ENCODE measurements around the gene SENP2.

SENP2 gene

DNA sequence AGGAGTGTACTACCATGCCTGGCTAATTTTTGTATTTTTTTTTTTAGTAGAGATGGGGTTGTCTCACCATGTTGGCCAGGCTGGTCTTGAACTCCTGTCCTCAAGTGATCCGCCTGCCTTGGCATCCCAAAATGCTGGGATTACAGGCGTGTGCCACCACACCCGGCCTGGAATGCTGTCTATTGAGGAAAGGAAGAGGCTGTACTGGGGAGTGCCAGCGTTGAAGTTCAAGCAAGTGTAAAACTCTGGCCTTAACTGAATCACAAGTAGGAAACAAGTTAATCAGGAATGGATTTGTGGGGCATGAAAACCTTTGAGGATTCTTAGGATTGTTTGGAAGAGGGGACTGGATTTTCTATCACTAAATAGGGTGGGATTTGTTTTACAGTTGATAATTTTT is 1.4 kb upstream of the SENP2 start:
- Histone ChIP-seq H3K36me3 (replicated peaks; ENCODE audit: low read depth, low read length) (no peaks in the 10 kb centered on the region), H3K27ac (ENCODE audit: low read length) (no peak overlapping the region), H3K4me2 (ENCODE audit: low read length) (no peak overlapping the region), H4K20me1 (ENCODE audit: insufficient read depth, low read length) (no peaks in the 10 kb centered on the region), H3K4me1 (ENCODE audit: low read length) (peaks cover 12% of the 10 kb centered on the region; the same call in 1 of the 2 replicates), H3K9ac (ENCODE audit: low read length) (no peak overlapping the region), H3K79me2 (ENCODE audit: low read length) (peaks cover 30% of the 10 kb centered on the region), H2AFZ (ENCODE audit: low read depth, low read length) (no peak overlapping the region), H3K9me3 (ENCODE audit: insufficient read depth, low read length) (no peaks in the 10 kb centered on the region), H3K27me3 (ENCODE audit: low read depth, low read length) (no peaks in the 10 kb centered on the region), H3K4me3 (ENCODE audit: low read length) (no peak overlapping the region)
- TF ChIP-seq EZH2phosphoT487 (IDR thresholded peaks at IDR 0.05; ENCODE audit: low read depth): no peak
- TF ChIP-seq, protein P1, sequence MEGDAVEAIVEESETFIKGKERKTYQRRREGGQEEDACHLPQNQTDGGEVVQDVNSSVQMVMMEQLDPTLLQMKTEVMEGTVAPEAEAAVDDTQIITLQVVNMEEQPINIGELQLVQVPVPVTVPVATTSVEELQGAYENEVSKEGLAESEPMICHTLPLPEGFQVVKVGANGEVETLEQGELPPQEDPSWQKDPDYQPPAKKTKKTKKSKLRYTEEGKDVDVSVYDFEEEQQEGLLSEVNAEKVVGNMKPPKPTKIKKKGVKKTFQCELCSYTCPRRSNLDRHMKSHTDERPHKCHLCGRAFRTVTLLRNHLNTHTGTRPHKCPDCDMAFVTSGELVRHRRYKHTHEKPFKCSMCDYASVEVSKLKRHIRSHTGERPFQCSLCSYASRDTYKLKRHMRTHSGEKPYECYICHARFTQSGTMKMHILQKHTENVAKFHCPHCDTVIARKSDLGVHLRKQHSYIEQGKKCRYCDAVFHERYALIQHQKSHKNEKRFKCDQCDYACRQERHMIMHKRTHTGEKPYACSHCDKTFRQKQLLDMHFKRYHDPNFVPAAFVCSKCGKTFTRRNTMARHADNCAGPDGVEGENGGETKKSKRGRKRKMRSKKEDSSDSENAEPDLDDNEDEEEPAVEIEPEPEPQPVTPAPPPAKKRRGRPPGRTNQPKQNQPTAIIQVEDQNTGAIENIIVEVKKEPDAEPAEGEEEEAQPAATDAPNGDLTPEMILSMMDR (IDR thresholded peaks at IDR 0.05; ENCODE audit: low read depth, low read length): no peak

DNA sequence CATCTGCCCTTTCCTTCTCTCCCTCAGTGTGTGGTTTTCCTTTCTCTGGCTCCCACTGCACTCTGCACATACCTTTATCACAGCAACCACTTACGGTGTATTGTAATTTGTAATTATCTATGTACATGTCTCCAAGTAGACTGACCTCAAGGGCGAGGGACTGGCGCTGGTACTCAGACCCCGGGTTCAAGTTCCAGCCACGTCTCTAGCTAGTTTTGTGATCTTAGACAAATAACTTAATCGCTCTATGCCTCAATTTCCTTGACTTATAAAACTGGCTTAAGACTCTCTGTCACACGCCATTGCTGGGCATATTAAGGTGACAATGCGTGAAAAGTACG is 607 bp upstream of the SENP2 start:
- Histone ChIP-seq H3K27ac (ENCODE audit: low read length) (peak overlapping the region; percentile 10; the same call in 1 of the 2 replicates), H3K9me3 (ENCODE audit: insufficient read depth, low read length) (no peaks in the 10 kb centered on the region), H3K4me1 (ENCODE audit: low read length) (peaks cover 12% of the 10 kb centered on the region; the same call in 1 of the 2 replicates), H3K4me3 (ENCODE audit: low read length) (peak overlapping the region; percentile 90), H3K4me2 (ENCODE audit: low read length) (peak overlapping the region; percentile 92), H2AFZ (ENCODE audit: low read depth, low read length) (peak overlapping the region; percentile 96), H3K9ac (ENCODE audit: low read length) (peak overlapping the region; percentile 52), H3K36me3 (replicated peaks; ENCODE audit: low read depth, low read length) (no peaks in the 10 kb centered on the region), H4K20me1 (ENCODE audit: insufficient read depth, low read length) (no peaks in the 10 kb centered on the region), H3K79me2 (ENCODE audit: low read length) (peaks cover 30% of the 10 kb centered on the region), H3K27me3 (ENCODE audit: low read depth, low read length) (no peaks in the 10 kb centered on the region)
- TF ChIP-seq, protein P1 (IDR thresholded peaks at IDR 0.05; ENCODE audit: low read depth, low read length): no peak
- no peak for TF ChIP-seq EZH2phosphoT487 (IDR thresholded peaks at IDR 0.05; ENCODE audit: low read depth)

DNA sequence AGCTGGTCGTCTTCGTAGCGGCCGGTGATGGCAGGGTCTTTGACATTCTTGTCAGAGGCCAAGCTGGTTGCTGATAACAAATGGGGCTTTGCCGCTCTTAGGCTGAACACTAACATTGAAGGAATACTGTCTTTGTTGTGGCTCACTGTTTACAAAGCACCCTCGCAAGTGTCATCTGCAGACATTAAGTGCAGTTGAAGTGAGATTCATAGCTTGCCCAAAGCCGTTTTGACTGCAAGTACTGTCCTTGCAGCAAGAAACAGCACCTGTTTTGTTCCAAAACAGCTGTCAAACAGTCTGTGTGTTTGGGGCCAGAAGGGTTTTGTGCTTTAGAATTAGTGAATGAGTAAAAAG is 568 bp downstream of the SENP2 start:
- H3K9me3 ChIP-seq (ENCODE audit: insufficient read depth, low read length): no peaks in the 10 kb centered on the region
- peaks cover 30% of the 10 kb centered on the region for H3K79me2 ChIP-seq (ENCODE audit: low read length)
- TF ChIP-seq, protein P1 (IDR thresholded peaks at IDR 0.05; ENCODE audit: low read depth, low read length): no peak
- no peak for TF ChIP-seq EZH2phosphoT487 (IDR thresholded peaks at IDR 0.05; ENCODE audit: low read depth)
- peak overlapping the region; percentile 74 for H3K9ac ChIP-seq (ENCODE audit: low read length)
- H3K4me3 ChIP-seq (ENCODE audit: low read length): peak overlapping the region; percentile 90
- no peaks in the 10 kb centered on the region for H3K36me3 ChIP-seq (replicated peaks; ENCODE audit: low read depth, low read length)
- peak overlapping the region; percentile 41 for H3K27ac ChIP-seq (ENCODE audit: low read length)
- peak overlapping the region; percentile 6; the same call in 1 of the 2 replicates for H2AFZ ChIP-seq (ENCODE audit: low read depth, low read length)
- no peaks in the 10 kb centered on the region for H3K27me3 ChIP-seq (ENCODE audit: low read depth, low read length)
- H4K20me1 ChIP-seq (ENCODE audit: insufficient read depth, low read length): no peaks in the 10 kb centered on the region
- H3K4me2 ChIP-seq (ENCODE audit: low read length): peak overlapping the region; percentile 94
- peaks cover 12% of the 10 kb centered on the region; the same call in 1 of the 2 replicates for H3K4me1 ChIP-seq (ENCODE audit: low read length)

DNA sequence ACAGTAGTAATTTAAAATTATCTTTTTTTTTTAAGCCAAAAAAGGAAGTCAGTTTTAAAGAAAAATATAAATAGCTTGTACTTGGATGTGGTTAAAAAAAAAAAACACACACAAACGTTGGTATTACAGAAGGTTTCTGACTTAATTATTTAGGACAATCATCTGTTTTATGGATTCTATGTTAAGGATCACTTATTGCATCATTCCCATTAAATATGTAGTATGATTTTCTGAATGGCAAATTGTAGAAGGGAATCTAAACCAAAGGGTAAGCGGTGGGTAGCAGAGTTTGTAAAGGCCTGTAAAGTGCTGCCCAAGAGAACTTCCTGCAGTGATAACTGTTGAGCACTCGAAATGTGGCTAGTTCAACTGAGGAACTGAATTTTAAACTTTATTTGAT is 8.0 kb downstream of the SENP2 start:
- no peaks in the 10 kb centered on the region for H4K20me1 ChIP-seq (ENCODE audit: insufficient read depth, low read length)
- no peaks in the 10 kb centered on the region for H3K27me3 ChIP-seq (ENCODE audit: low read depth, low read length)
- no peak overlapping the region for H2AFZ ChIP-seq (ENCODE audit: low read depth, low read length)
- peaks cover 8% of the 10 kb centered on the region for H3K36me3 ChIP-seq (replicated peaks; ENCODE audit: low read depth, low read length)
- H3K9ac ChIP-seq (ENCODE audit: low read length): no peak overlapping the region
- no peak overlapping the region for H3K4me3 ChIP-seq (ENCODE audit: low read length)
- no peak overlapping the region for H3K27ac ChIP-seq (ENCODE audit: low read length)
- TF ChIP-seq EZH2phosphoT487 (IDR thresholded peaks at IDR 0.05; ENCODE audit: low read depth): no peak
- TF ChIP-seq, protein P1 (IDR thresholded peaks at IDR 0.05; ENCODE audit: low read depth, low read length): no peak
- no peak overlapping the region for H3K4me2 ChIP-seq (ENCODE audit: low read length)
- H3K79me2 ChIP-seq (ENCODE audit: low read length): peaks cover 5% of the 10 kb centered on the region; the same call in 1 of the 2 replicates
- no peaks in the 10 kb centered on the region for H3K9me3 ChIP-seq (ENCODE audit: insufficient read depth, low read length)
- peaks cover 18% of the 10 kb centered on the region for H3K4me1 ChIP-seq (ENCODE audit: low read length)

All from OCI-LY3 (cell line).